Neural cell (in vitro differentiated cells): Measurements from ENCODE around the gene ARHGEF12. TPM values are rescaled to one million over a fixed set of nuclear protein-coding genes. Genes with fewer than 3 reads are reported as not detected.

Source experiments
- H2AFZ ChIP-seq: fragments of 200-600, 300-800 bp; sonication (generic), shearing (Covaris generic); 2 replicates; pipeline ENCODE4 v1.6.0; 2014; ENCODE audit warnings: low read depth, mild to moderate bottlenecking, antibody characterized with exemption, low read length, moderate library complexity
- H3F3A ChIP-seq: fragments of 200-600 bp; shearing (Covaris generic); 2 replicates; pipeline ENCODE4 v1.6.1; 2016; ENCODE audit warnings: mild to moderate bottlenecking, moderate library complexity, mixed read lengths, antibody characterized with exemption, low read length; ENCODE audit not compliant: insufficient read depth, poor library complexity, severe bottlenecking
- H3K27ac ChIP-seq: fragments of 200-600, 300-800 bp; sonication (generic), shearing (Covaris generic); 2 replicates; pipeline ENCODE4 v1.5.1; 2014; ENCODE audit warnings: mild to moderate bottlenecking, low read length, moderate library complexity
- H3K27me3 ChIP-seq: fragments of 300-800, 200-600 bp; sonication (generic), shearing (Covaris generic); 2 replicates; pipeline ENCODE4 v1.6.0; 2014; ENCODE audit warnings: mild to moderate bottlenecking, low read depth, low read length, moderate library complexity; ENCODE audit not compliant: insufficient read depth
- H3K36me3 ChIP-seq: fragments of 300-800, 200-600 bp; sonication (generic), shearing (Covaris generic); 2 replicates; pipeline ENCODE4 v1.5.1; 2014; ENCODE audit warnings: mild to moderate bottlenecking, antibody characterized with exemption, low read length, moderate library complexity; ENCODE audit not compliant: insufficient read depth
- H3K4me2 ChIP-seq: fragments of 300-800, 200-600 bp; sonication (generic), shearing (Covaris generic); 2 replicates; pipeline ENCODE4 v1.6.0; 2014; ENCODE audit warnings: mild to moderate bottlenecking, low read length
- H3K4me3 ChIP-seq: fragments of 300-800, 200-600 bp; sonication (generic), shearing (Covaris generic); 2 replicates; pipeline ENCODE4 v1.5.1; 2014; ENCODE audit warnings: mild to moderate bottlenecking, low read length, moderate library complexity
- H3K79me2 ChIP-seq: fragments of 200-600 bp; shearing (Covaris generic); replicated peaks from 2 replicates; pipeline ENCODE4 v1.6.0; 2014; ENCODE audit warnings: mild to moderate bottlenecking, low read length, moderate library complexity; ENCODE audit not compliant: insufficient read depth
- H3K9ac ChIP-seq: fragments of 300-800, 200-600 bp; sonication (generic), shearing (Covaris generic); 2 replicates; pipeline ENCODE4 v1.6.1; 2016; ENCODE audit warnings: mild to moderate bottlenecking, low read length, mixed read lengths
- H3K9me2 ChIP-seq: fragments of 200-600 bp; shearing (Covaris generic); 2 replicates; pipeline ENCODE4 v1.6.1; 2016; ENCODE audit warnings: mild to moderate bottlenecking, low read length, mixed read lengths; ENCODE audit not compliant: insufficient read depth
- H3K9me3 ChIP-seq: fragments of 200-600, 300-800 bp; sonication (generic), shearing (Covaris generic); 2 replicates; pipeline ENCODE4 v1.6.1; 2016; ENCODE audit warnings: mild to moderate bottlenecking, mixed run types, low read length, moderate library complexity, mixed read lengths
- H4K20me1 ChIP-seq: fragments of 200-600 bp; shearing (Covaris generic); 2 replicates; pipeline ENCODE4 v1.6.1; 2016; ENCODE audit warnings: mild to moderate bottlenecking, mixed run types; ENCODE audit not compliant: insufficient read depth
- CTCF ChIP-seq: fragments of 450-650 bp; IDR thresholded peaks from 2 replicates; pipeline ENCODE4 v1.5.1; 2014; ENCODE audit warnings: antibody characterized with exemption, mild to moderate bottlenecking, moderate library complexity; ENCODE audit not compliant: poor library complexity, severe bottlenecking
- EP300 ChIP-seq: fragments of 450-650 bp; conservative IDR thresholded peaks from 2 replicates; pipeline ENCODE4 v1.6.1; 2014; ENCODE audit warnings: antibody characterized with exemption, mild to moderate bottlenecking, moderate library complexity; ENCODE audit not compliant: poor library complexity, severe bottlenecking
- EZH2 ChIP-seq: fragments of 200-600, 300-800 bp; shearing (Covaris generic), sonication (generic); IDR thresholded peaks from 2 replicates; pipeline ENCODE4 v1.6.1; 2014; ENCODE audit warnings: antibody characterized with exemption, low read length, borderline replicate concordance, mild to moderate bottlenecking; ENCODE audit not compliant: insufficient read depth, poor library complexity, severe bottlenecking
- MXI1 ChIP-seq: fragments of 450-650 bp; conservative IDR thresholded peaks from 2 replicates; pipeline ENCODE4 v1.6.1; 2014; ENCODE audit warnings: antibody characterized with exemption, mild to moderate bottlenecking; ENCODE audit not compliant: poor library complexity, severe bottlenecking
- POLR2AphosphoS5 ChIP-seq: IDR thresholded peaks from 2 replicates; pipeline ENCODE4 v1.6.1; 2012
- RAD21 ChIP-seq: fragments of 450-650 bp; conservative IDR thresholded peaks from 2 replicates; pipeline ENCODE4 v1.6.1; 2014; ENCODE audit warnings: antibody characterized with exemption, mild to moderate bottlenecking, moderate library complexity
- REST ChIP-seq: IDR thresholded peaks from 2 replicates; pipeline ENCODE4 v1.6.1; 2012; ENCODE audit warnings: borderline replicate concordance
- SMC3 ChIP-seq: fragments of 450-650 bp; conservative IDR thresholded peaks from 2 replicates; pipeline ENCODE4 v1.6.1; 2014; ENCODE audit warnings: antibody characterized with exemption, mild to moderate bottlenecking, moderate library complexity; ENCODE audit not compliant: poor library complexity
- TAF1 ChIP-seq: IDR thresholded peaks from 2 replicates; pipeline ENCODE4 v1.6.1; 2012; ENCODE audit warnings: low read depth
- polyA plus RNA-seq: library from polyadenylated mRNA; depleted of rRNA; stranded (reverse); fragments of >200 nt; gene quantifications from 2 replicates; pipeline ENCODE4 v1.2.3, GENCODE V29; 2014

The ARHGEF12 gene
- polyA plus RNA-seq, 1 donor from 2014 or later: 93.4 TPM

GRCh38 chr11:120381401-120381800 is 45.2 kb downstream of the ARHGEF12 start:
- no peaks in the 10 kb centered on the region for H3F3A ChIP-seq
- no peaks in the 10 kb centered on the region for H3K9me2 ChIP-seq
- H3K79me2 ChIP-seq: peaks cover 92% of the 10 kb centered on the region
- H4K20me1 ChIP-seq: no peaks in the 10 kb centered on the region
- peaks cover 3% of the 10 kb centered on the region for H3K9me3 ChIP-seq
- TF ChIP-seq POLR2AphosphoS5 (no peak), MXI1 (no peak), SMC3 (no peak), RAD21 (no peak), TAF1 (no peak), EZH2 (no peak), EP300 (no peak), REST (no peak), CTCF (no peak)
- no peaks in the 10 kb centered on the region for H3K36me3 ChIP-seq
- no peak overlapping the region for H3K9ac ChIP-seq
- no peak overlapping the region for H3K27ac ChIP-seq
- H3K4me3 ChIP-seq: no peak overlapping the region
- no peak overlapping the region for H3K4me2 ChIP-seq
- H3K27me3 ChIP-seq: no peaks in the 10 kb centered on the region
- no peak overlapping the region for H2AFZ ChIP-seq

- Histone ChIP-seq H3F3A (peaks cover 3% of the 10 kb centered on the region), H2AFZ (no peak overlapping the region), H3K4me3 (no peak overlapping the region), H3K9me3 (peaks cover 3% of the 10 kb centered on the region), H3K4me2 (no peak overlapping the region), H3K79me2 (peaks cover 93% of the 10 kb centered on the region), H3K27ac (no peak overlapping the region), H3K27me3 (no peaks in the 10 kb centered on the region), H3K9me2 (no peaks in the 10 kb centered on the region), H4K20me1 (no peaks in the 10 kb centered on the region), H3K9ac (no peak overlapping the region), H3K36me3 (no peaks in the 10 kb centered on the region)
- TF ChIP-seq SMC3 (no peak), EP300 (no peak), EZH2 (no peak), POLR2AphosphoS5 (no peak), MXI1 (no peak), RAD21 (no peak), CTCF (no peak), TAF1 (no peak), REST (no peak)
Measured at GRCh38 chr11:120383518-120384155, 47.4 kb downstream of the ARHGEF12 start.
